Measurements from ENCODE around the gene NAIF1.

Gene NAIF1

GRCh38 chr9:128098297-128099230, 31.4 kb upstream of the NAIF1 start:
- TF ChIP-seq EZH2phosphoT487 (IDR thresholded peaks at IDR 0.05; ENCODE audit: low read depth), result no peak
- TF ChIP-seq, protein P1, sequence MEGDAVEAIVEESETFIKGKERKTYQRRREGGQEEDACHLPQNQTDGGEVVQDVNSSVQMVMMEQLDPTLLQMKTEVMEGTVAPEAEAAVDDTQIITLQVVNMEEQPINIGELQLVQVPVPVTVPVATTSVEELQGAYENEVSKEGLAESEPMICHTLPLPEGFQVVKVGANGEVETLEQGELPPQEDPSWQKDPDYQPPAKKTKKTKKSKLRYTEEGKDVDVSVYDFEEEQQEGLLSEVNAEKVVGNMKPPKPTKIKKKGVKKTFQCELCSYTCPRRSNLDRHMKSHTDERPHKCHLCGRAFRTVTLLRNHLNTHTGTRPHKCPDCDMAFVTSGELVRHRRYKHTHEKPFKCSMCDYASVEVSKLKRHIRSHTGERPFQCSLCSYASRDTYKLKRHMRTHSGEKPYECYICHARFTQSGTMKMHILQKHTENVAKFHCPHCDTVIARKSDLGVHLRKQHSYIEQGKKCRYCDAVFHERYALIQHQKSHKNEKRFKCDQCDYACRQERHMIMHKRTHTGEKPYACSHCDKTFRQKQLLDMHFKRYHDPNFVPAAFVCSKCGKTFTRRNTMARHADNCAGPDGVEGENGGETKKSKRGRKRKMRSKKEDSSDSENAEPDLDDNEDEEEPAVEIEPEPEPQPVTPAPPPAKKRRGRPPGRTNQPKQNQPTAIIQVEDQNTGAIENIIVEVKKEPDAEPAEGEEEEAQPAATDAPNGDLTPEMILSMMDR (IDR thresholded peaks at IDR 0.05; ENCODE audit: low read depth, low read length), result no peak
- Histone ChIP-seq H3K79me2 (ENCODE audit: low read length) (peaks cover 48% of the 10 kb centered on the region), H3K4me1 (ENCODE audit: low read length) (peaks cover 17% of the 10 kb centered on the region), H3K9me3 (ENCODE audit: insufficient read depth, low read length) (no peaks in the 10 kb centered on the region), H3K4me3 (ENCODE audit: low read length) (no peak overlapping the region), H3K27me3 (ENCODE audit: low read depth, low read length) (no peaks in the 10 kb centered on the region), H3K9ac (ENCODE audit: low read length) (no peak overlapping the region), H3K4me2 (ENCODE audit: low read length) (no peak overlapping the region), H2AFZ (ENCODE audit: low read depth, low read length) (no peak overlapping the region), H3K27ac (ENCODE audit: low read length) (no peak overlapping the region), H3K36me3 (replicated peaks; ENCODE audit: low read depth, low read length) (peaks cover 10% of the 10 kb centered on the region), H4K20me1 (ENCODE audit: insufficient read depth, low read length) (peaks cover 11% of the 10 kb centered on the region)

DNA sequence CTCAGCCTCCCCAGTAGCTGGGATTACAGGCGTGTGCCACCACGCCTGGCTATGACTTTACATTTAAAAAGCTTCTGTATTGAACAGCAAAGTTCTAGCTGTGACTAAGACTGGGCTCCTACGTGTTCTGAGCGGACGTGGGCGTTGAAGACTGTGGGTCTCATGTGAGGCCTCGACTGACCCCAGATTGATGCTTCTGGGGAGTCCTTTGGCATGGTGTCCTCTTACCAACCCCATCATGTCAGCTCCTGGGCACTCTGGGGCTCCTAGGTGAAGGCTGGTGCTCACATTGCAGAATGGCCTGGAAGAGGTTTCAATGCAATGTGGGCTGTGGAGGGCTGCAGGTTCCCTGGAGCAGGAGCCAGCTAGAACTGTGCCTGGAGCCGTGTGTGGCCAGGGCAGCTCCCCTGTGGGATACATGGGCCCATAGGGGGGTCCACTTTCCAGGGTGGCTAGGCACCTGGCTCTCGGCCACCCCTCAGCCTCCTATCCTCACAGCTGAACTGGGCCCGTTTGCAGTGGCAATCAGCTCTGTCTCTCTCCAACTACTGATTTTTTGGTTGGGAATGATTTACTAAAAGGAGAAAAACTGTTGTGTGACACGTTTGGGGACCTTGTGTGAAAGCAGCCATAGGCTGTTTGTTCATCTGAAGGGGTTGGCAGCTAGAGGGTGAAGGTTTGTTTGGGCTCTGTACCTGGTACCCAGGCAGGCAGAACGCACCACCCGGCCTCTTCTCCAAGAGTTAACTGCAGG, 30.6 kb upstream of the NAIF1 start:
- no peak overlapping the region for H3K4me2 ChIP-seq (ENCODE audit: low read length)

GRCh38 chr9:128096616-128097536, 29.8 kb upstream of the NAIF1 start:
- no peak overlapping the region for H3K27ac ChIP-seq (ENCODE audit: low read length)
- no peaks in the 10 kb centered on the region for H3K27me3 ChIP-seq (ENCODE audit: low read depth, low read length)
- peaks cover 11% of the 10 kb centered on the region for H4K20me1 ChIP-seq (ENCODE audit: insufficient read depth, low read length)
- peaks cover 63% of the 10 kb centered on the region for H3K79me2 ChIP-seq (ENCODE audit: low read length)
- H3K9me3 ChIP-seq (ENCODE audit: insufficient read depth, low read length), result no peaks in the 10 kb centered on the region
- no peak overlapping the region for H3K4me2 ChIP-seq (ENCODE audit: low read length)
- TF ChIP-seq EZH2phosphoT487 (IDR thresholded peaks at IDR 0.05; ENCODE audit: low read depth), result no peak
- TF ChIP-seq, protein P1 (IDR thresholded peaks at IDR 0.05; ENCODE audit: low read depth, low read length), result no peak
- peaks cover 3% of the 10 kb centered on the region for H3K36me3 ChIP-seq (replicated peaks; ENCODE audit: low read depth, low read length)
- no peak overlapping the region for H2AFZ ChIP-seq (ENCODE audit: low read depth, low read length)
- H3K4me3 ChIP-seq (ENCODE audit: low read length), result no peak overlapping the region
- no peak overlapping the region for H3K9ac ChIP-seq (ENCODE audit: low read length)
- H3K4me1 ChIP-seq (ENCODE audit: low read length), result peaks cover 33% of the 10 kb centered on the region

More for the DNA sequence above, 30.6 kb upstream of the NAIF1 start:
- Histone ChIP-seq H3K9me3 (ENCODE audit: insufficient read depth, low read length) (no peaks in the 10 kb centered on the region), H3K27ac (ENCODE audit: low read length) (no peak overlapping the region), H2AFZ (ENCODE audit: low read depth, low read length) (no peak overlapping the region), H3K36me3 (replicated peaks; ENCODE audit: low read depth, low read length) (peaks cover 8% of the 10 kb centered on the region), H3K79me2 (ENCODE audit: low read length) (peaks cover 54% of the 10 kb centered on the region), H4K20me1 (ENCODE audit: insufficient read depth, low read length) (peaks cover 11% of the 10 kb centered on the region), H3K4me1 (ENCODE audit: low read length) (peaks cover 26% of the 10 kb centered on the region), H3K4me3 (ENCODE audit: low read length) (no peak overlapping the region), H3K27me3 (ENCODE audit: low read depth, low read length) (no peaks in the 10 kb centered on the region), H3K9ac (ENCODE audit: low read length) (no peak overlapping the region)
- TF ChIP-seq EZH2phosphoT487 (IDR thresholded peaks at IDR 0.05; ENCODE audit: low read depth), result no peak
- TF ChIP-seq, protein P1 (IDR thresholded peaks at IDR 0.05; ENCODE audit: low read depth, low read length), result no peak
